WTC11 (cell line): Measurements from ENCODE around the gene MON1A. TPM values are rescaled to one million over a fixed set of nuclear protein-coding genes. Genes with fewer than 3 reads are reported as not detected.

Source experiments
- AFF4 ChIP-seq: sonication (generic); formaldehyde crosslinking; IDR thresholded peaks from 2 replicates; pipeline ENCODE4 v1.8.1; 2023; ENCODE audit warnings: mild to moderate bottlenecking, missing genetic modification reagents, borderline replicate concordance
- ATF1 ChIP-seq: sonication (generic); formaldehyde crosslinking; IDR thresholded peaks from 2 replicates; pipeline ENCODE4 v1.8.1; 2023; ENCODE audit warnings: mild to moderate bottlenecking, moderate library complexity, missing genetic modification reagents
- CREB1 ChIP-seq: sonication (generic); formaldehyde crosslinking; IDR thresholded peaks from 2 replicates; pipeline ENCODE4 v1.8.0; 2023; ENCODE audit warnings: mild to moderate bottlenecking, missing genetic modification reagents
- CREM ChIP-seq: sonication (generic); formaldehyde crosslinking; IDR thresholded peaks from 2 replicates; pipeline ENCODE4 v1.8.1; 2022; ENCODE audit warnings: mild to moderate bottlenecking, missing genetic modification reagents, moderate library complexity
- E2F1 ChIP-seq: sonication (generic); formaldehyde crosslinking; IDR thresholded peaks from 2 replicates; pipeline ENCODE4 v1.8.0; 2022; ENCODE audit warnings: mild to moderate bottlenecking, missing genetic modification reagents
- E2F4 ChIP-seq: sonication (generic); formaldehyde crosslinking; IDR thresholded peaks from 2 replicates; pipeline ENCODE4 v1.8.1; 2022; ENCODE audit warnings: low read depth, mild to moderate bottlenecking, moderate library complexity, missing genetic modification reagents, borderline replicate concordance
- ESRRA ChIP-seq: sonication (generic); formaldehyde crosslinking; IDR thresholded peaks from 2 replicates; pipeline ENCODE4 v1.8.1; 2022; ENCODE audit warnings: mild to moderate bottlenecking, missing genetic modification reagents, borderline replicate concordance
- ETV6 ChIP-seq: sonication (generic); formaldehyde crosslinking; IDR thresholded peaks from 2 replicates; pipeline ENCODE4 v1.8.1; 2022; ENCODE audit warnings: mild to moderate bottlenecking, missing genetic modification reagents
- GRHL2 ChIP-seq: fragments of 250-450 bp; sonication (Bioruptor Pico); IDR thresholded peaks from 2 replicates; pipeline ENCODE4 v1.8.0; 2022; ENCODE audit warnings: mild to moderate bottlenecking, moderate library complexity; ENCODE audit not compliant: insufficient replicate concordance, severe bottlenecking
- JUN ChIP-seq: sonication (generic); formaldehyde crosslinking; IDR thresholded peaks from 2 replicates; pipeline ENCODE4 v1.8.0; 2023; ENCODE audit warnings: mild to moderate bottlenecking, missing genetic modification reagents
- NFYB ChIP-seq: sonication (generic); formaldehyde crosslinking; conservative IDR thresholded peaks from 2 replicates; pipeline ENCODE4 v1.8.0; 2022; ENCODE audit warnings: low read depth, missing genetic modification reagents
- NR3C1 ChIP-seq: sonication (generic); formaldehyde crosslinking; conservative IDR thresholded peaks from 2 replicates; pipeline ENCODE4 v1.8.1; 2023; ENCODE audit warnings: low read depth, mild to moderate bottlenecking, missing genetic modification reagents
- RELA ChIP-seq: sonication (generic); formaldehyde crosslinking; IDR thresholded peaks from 2 replicates; pipeline ENCODE4 v1.8.1; 2022; ENCODE audit warnings: missing genetic modification reagents, mild to moderate bottlenecking, borderline replicate concordance
- SOX15 ChIP-seq: fragments of 250-450 bp; sonication (Bioruptor Pico); IDR thresholded peaks from 2 replicates; pipeline ENCODE4 v1.9.0; 2021; ENCODE audit warnings: mild to moderate bottlenecking
- STAT6 ChIP-seq: sonication (generic); formaldehyde crosslinking; conservative IDR thresholded peaks from 2 replicates; pipeline ENCODE4 v1.8.1; 2023; ENCODE audit warnings: mild to moderate bottlenecking, low read depth, missing genetic modification reagents, moderate library complexity
- TEAD1 ChIP-seq: sonication (generic); formaldehyde crosslinking; IDR thresholded peaks from 2 replicates; pipeline ENCODE4 v1.8.0; 2022; ENCODE audit warnings: mild to moderate bottlenecking, missing genetic modification reagents
- TEAD4 ChIP-seq: sonication (generic); formaldehyde crosslinking; IDR thresholded peaks from 2 replicates; pipeline ENCODE4 v1.8.0; 2022; ENCODE audit warnings: mild to moderate bottlenecking, missing genetic modification reagents
- ZBTB21 ChIP-seq: sonication (generic); formaldehyde crosslinking; IDR thresholded peaks from 2 replicates; pipeline ENCODE4 v1.8.1; 2023; ENCODE audit warnings: mild to moderate bottlenecking, missing genetic modification reagents, borderline replicate concordance
- ZMAT4 ChIP-seq: fragments of 250-450 bp; sonication (Bioruptor Pico); IDR thresholded peaks from 2 replicates; pipeline ENCODE4 v1.9.0; 2021; ENCODE audit warnings: mild to moderate bottlenecking
- ZNF219 ChIP-seq: sonication (generic); formaldehyde crosslinking; IDR thresholded peaks from 2 replicates; pipeline ENCODE4 v1.8.0; 2023; ENCODE audit warnings: missing genetic modification reagents, mild to moderate bottlenecking, borderline replicate concordance
- total RNA-seq: library from RNA; stranded (reverse); gene quantifications from 3 replicates; pipeline ENCODE4 v1.2.3, GENCODE V29; 2021
- TF ChIP-seq, protein P1 (sequence below): sonication (generic); formaldehyde crosslinking; IDR thresholded peaks from 2 replicates; pipeline ENCODE4 v1.8.1; 2023; ENCODE audit warnings: mild to moderate bottlenecking, moderate library complexity, missing genetic modification reagents
- TF ChIP-seq, protein P2 (sequence below): sonication (generic); formaldehyde crosslinking; IDR thresholded peaks from 2 replicates; pipeline ENCODE4 v1.8.0; 2023; ENCODE audit warnings: missing genetic modification reagents, mild to moderate bottlenecking, borderline replicate concordance

Gene MON1A
- total RNA-seq, 1 experiment from 2014 or later, result 8.6 TPM

- TF ChIP-seq NFYB (CRISPR knock-in tag) (no peak), ZBTB21 (no peak), CREB1 (CRISPR knock-in tag) (no peak), SOX15 (CRISPR knock-in tag) (no peak), ZMAT4 (no peak), ATF1 (CRISPR knock-in tag) (no peak), E2F4 (CRISPR knock-in tag) (no peak), TEAD4 (CRISPR knock-in tag) (no peak), CREM (CRISPR knock-in tag) (no peak), TEAD1 (CRISPR knock-in tag) (peak; percentile 47; the same call in 1 of the 2 replicates), ESRRA (peak; percentile 36; the same call in 1 of the 2 replicates), NR3C1 (CRISPR knock-in tag) (no peak), AFF4 (no peak), GRHL2 (CRISPR knock-in tag) (no peak), JUN (CRISPR knock-in tag) (no peak), STAT6 (no peak), ETV6 (no peak), RELA (no peak), E2F1 (CRISPR knock-in tag) (peak; percentile 39; the same call in 1 of the 2 replicates), ZNF219 (CRISPR knock-in tag) (no peak)
- TF ChIP-seq, protein P1, sequence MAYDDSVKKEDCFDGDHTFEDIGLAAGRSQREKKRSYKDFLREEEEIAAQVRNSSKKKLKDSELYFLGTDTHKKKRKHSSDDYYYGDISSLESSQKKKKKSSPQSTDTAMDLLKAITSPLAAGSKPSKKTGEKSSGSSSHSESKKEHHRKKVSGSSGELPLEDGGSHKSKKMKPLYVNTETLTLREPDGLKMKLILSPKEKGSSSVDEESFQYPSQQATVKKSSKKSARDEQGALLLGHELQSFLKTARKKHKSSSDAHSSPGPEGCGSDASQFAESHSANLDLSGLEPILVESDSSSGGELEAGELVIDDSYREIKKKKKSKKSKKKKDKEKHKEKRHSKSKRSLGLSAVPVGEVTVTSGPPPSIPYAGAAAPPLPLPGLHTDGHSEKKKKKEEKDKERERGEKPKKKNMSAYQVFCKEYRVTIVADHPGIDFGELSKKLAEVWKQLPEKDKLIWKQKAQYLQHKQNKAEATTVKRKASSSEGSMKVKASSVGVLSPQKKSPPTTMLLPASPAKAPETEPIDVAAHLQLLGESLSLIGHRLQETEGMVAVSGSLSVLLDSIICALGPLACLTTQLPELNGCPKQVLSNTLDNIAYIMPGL (CRISPR knock-in tag), result no peak; the same call in 1 of the 2 replicates
- TF ChIP-seq, protein P2, sequence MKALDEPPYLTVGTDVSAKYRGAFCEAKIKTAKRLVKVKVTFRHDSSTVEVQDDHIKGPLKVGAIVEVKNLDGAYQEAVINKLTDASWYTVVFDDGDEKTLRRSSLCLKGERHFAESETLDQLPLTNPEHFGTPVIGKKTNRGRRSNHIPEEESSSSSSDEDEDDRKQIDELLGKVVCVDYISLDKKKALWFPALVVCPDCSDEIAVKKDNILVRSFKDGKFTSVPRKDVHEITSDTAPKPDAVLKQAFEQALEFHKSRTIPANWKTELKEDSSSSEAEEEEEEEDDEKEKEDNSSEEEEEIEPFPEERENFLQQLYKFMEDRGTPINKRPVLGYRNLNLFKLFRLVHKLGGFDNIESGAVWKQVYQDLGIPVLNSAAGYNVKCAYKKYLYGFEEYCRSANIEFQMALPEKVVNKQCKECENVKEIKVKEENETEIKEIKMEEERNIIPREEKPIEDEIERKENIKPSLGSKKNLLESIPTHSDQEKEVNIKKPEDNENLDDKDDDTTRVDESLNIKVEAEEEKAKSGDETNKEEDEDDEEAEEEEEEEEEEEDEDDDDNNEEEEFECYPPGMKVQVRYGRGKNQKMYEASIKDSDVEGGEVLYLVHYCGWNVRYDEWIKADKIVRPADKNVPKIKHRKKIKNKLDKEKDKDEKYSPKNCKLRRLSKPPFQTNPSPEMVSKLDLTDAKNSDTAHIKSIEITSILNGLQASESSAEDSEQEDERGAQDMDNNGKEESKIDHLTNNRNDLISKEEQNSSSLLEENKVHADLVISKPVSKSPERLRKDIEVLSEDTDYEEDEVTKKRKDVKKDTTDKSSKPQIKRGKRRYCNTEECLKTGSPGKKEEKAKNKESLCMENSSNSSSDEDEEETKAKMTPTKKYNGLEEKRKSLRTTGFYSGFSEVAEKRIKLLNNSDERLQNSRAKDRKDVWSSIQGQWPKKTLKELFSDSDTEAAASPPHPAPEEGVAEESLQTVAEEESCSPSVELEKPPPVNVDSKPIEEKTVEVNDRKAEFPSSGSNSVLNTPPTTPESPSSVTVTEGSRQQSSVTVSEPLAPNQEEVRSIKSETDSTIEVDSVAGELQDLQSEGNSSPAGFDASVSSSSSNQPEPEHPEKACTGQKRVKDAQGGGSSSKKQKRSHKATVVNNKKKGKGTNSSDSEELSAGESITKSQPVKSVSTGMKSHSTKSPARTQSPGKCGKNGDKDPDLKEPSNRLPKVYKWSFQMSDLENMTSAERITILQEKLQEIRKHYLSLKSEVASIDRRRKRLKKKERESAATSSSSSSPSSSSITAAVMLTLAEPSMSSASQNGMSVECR (CRISPR knock-in tag), result no peak
Observed at GRCh38 chr3:49903451-49904424, 25.9 kb downstream of the MON1A start, which contains the start of gene MST1R (continued).
